GM12891 (cell line): ENCODE measurements around the gene DENND5A.
"Not testable (repeated sequence)": the region's sequence is repeated elsewhere in the genome, so short reads cannot be mapped to it uniquely, and the experiment has no call there.

Experiments
- DNase-seq: peaks from one replicate; pipeline ENCODE4 v3.0.0; 2011; ENCODE audit warnings: low spot score; ENCODE audit not compliant: insufficient read length
- FAIRE-seq: peaks from 2 replicates; lab custom pipeline; 2011; peaks lifted over from hg19 to GRCh38; lab: Jason Lieb, UNC
- PAX5 ChIP-seq: IDR thresholded peaks from 2 replicates; pipeline ENCODE4 v1.6.1; 2011; ENCODE audit warnings: low read length, moderate library complexity, mild to moderate bottlenecking; ENCODE audit not compliant: insufficient read depth, severe bottlenecking
- POLR2A ChIP-seq: IDR thresholded peaks from 2 replicates; pipeline ENCODE4 v1.6.1; 2011; ENCODE audit warnings: low read depth, low read length, control low read depth
- POLR2AphosphoS5 ChIP-seq: IDR thresholded peaks from 2 replicates; pipeline ENCODE4 v1.6.1; 2011; ENCODE audit warnings: low read depth, low read length, control low read depth
- POU2F2 ChIP-seq: IDR thresholded peaks from 2 replicates; pipeline ENCODE4 v1.6.1; 2011; ENCODE audit warnings: low read depth, mild to moderate bottlenecking, control low read depth, low read length, moderate library complexity
- SPI1 ChIP-seq: IDR thresholded peaks from 2 replicates; pipeline ENCODE4 v1.6.1; 2011; ENCODE audit warnings: low read depth, low read length, control low read depth
- TAF1 ChIP-seq: IDR thresholded peaks from 2 replicates; pipeline ENCODE4 v1.6.1; 2011; ENCODE audit warnings: low read depth, low read length, control low read depth

Gene DENND5A

GRCh38 chr11:9109858-9110731, 155.1 kb downstream of the DENND5A start:
- FAIRE-seq (no peak), DNase-seq (no peak)
- TF ChIP-seq PAX5: no peak
- TF ChIP-seq POLR2AphosphoS5: no peak
- TF ChIP-seq POU2F2: no peak
- no peak for TF ChIP-seq POLR2A
- TF ChIP-seq TAF1: no peak
- no peak for TF ChIP-seq SPI1

DNA sequence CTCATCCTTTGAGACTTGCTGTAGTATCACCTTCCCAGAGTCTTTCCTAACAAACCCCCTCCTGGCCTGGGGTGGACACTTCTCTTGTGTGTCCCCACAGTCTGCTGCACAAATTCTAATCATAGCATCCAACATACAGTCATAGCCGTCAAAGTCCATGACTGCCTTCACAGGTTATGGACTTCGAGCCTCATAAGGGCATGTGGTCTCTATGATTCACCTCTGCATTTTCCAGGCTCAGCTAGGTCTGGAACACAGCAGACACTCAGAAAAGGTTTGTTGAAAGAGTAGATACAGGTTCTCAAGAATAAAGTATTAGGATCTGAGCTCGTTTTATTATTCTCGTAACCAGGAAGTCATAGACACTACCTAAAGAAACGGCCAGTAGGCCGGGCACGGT, 160.6 kb downstream of the DENND5A start:
- no peak for DNase-seq
- no peak for FAIRE-seq
- no peak for TF ChIP-seq SPI1
- TF ChIP-seq PAX5: no peak
- no peak for TF ChIP-seq TAF1
- TF ChIP-seq POU2F2: no peak
- no peak for TF ChIP-seq POLR2AphosphoS5

- no peak for TF ChIP-seq TAF1
- DNase-seq (no peak), FAIRE-seq (no peak)
These were observed 161.4 kb downstream of the DENND5A start for GRCh38 chr11:9103542-9104276.

GRCh38 chr11:9099617-9100016, 165.5 kb downstream of the DENND5A start:
- no peak for TF ChIP-seq POLR2A
- TF ChIP-seq SPI1: no peak
- no peak for TF ChIP-seq TAF1
- TF ChIP-seq PAX5: no peak
- no peak for TF ChIP-seq POLR2AphosphoS5
- TF ChIP-seq POU2F2: no peak
- DNase-seq (no peak), FAIRE-seq (no peak)

DNA sequence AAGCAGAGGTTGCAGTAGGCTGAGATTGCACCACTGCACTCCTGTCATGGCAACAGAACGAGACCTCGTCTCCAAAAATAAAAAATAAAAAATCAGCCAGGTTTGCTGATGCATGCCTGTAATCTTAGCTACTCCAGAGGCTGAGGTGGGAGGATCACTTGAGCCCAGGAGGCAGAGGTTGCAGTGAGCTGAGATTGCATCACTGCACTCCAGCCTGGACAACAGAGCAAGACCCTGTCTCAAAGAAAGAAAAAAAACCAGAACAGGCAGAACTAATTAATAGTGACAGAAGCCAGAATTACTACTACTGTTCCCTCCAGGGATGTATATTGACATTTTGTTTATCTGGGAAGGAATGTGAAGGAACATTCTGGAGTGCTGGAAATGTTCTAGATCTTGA, 166.7 kb downstream of the DENND5A start:
- FAIRE-seq, DNase-seq: not testable (repeated sequence)

DNA sequence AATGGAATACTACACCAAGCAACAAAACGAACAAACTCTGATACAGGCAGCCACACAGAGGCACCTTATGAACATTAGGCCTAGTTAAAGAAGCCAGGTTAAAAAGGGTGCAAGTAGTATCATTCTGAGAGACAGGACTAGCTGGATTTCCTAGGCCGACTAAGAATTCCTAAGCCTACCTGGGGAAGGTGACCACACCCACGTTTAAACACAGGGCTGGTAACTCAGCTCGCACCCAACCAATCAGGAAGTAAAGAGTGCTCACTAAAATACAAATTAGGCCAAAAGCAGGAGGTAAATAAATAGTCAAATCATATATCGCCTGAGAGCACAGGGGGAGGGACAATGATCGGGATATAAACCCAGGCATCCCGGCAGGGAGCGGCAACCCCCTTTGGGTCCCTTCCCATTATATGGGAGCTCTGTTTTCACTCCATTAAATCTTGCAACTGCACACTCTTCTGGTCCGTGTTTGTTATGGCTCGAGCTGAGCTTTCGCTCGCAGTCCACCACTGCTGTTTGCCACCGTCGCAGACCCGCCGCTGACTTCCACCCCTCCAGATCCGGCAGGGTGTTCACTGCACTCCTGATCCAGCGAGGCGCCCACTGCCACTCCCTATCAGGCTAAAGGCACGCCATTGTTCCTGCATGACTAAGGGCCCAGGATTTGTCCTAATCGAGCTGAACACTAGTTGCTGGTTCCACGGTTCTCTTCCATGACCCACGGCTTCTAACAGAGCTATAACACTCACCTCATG, 167.8 kb downstream of the DENND5A start:
- DNase-seq, FAIRE-seq: not testable (repeated sequence)

DNA sequence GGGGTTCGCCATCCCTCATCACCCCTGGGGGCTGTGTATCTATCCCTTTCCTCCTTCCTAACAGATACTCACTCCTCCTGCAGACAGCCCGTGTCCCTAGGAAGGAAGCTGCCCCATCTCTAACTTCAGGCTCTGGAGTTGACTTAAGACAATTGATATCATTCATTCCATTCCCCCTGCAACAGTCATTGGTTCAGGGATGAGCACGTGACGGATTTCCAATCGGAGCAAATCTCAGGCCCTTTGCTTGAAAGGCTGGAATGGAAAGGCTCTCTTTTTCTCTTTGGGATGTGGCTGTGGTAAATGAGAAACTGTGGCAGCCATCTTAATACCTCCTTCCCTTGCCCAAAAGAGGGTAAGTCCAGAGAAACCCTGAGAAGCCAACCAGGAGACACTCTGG, 168.7 kb downstream of the DENND5A start:
- no peak for DNase-seq
- FAIRE-seq: no peak
- TF ChIP-seq TAF1 (no peak), POLR2AphosphoS5 (no peak), POU2F2 (no peak), POLR2A (no peak)

DNA sequence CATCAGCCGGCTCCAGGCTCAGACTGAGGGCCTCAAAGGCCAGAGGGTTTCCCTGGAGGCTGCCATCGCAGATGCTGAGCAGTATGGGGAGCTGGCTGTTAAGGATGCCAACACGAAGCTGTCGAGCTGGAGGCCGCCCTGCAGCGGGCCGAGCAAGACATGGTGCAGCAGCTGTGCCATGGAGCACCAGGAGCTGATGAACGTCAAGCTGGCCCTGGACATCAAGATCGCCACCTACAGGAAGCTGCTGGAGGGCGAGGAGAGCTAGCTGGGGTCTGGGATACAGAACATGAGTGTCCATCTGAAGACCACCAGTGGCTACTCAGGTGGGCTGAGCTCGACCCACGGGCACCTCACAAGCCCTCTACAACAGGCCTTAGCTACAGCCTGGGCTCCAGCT, 169.7 kb downstream of the DENND5A start:
- TF ChIP-seq SPI1 (no peak), POLR2AphosphoS5 (no peak), POU2F2 (no peak), POLR2A (no peak), TAF1 (no peak)
- DNase-seq (no peak), FAIRE-seq (no peak)

- FAIRE-seq (no peak), DNase-seq (no peak)
- no peak for TF ChIP-seq POLR2AphosphoS5
- no peak for TF ChIP-seq POU2F2
- no peak for TF ChIP-seq TAF1
- TF ChIP-seq SPI1: no peak
- no peak for TF ChIP-seq POLR2A
- no peak for TF ChIP-seq PAX5
These were observed 170.7 kb downstream of the DENND5A start for GRCh38 chr11:9094420-9094819.

- DNase-seq (no peak), FAIRE-seq (no peak)
- TF ChIP-seq POLR2AphosphoS5 (no peak), POLR2A (no peak), POU2F2 (no peak), SPI1 (no peak), PAX5 (no peak), TAF1 (no peak)
These were observed 172.0 kb downstream of the DENND5A start for GRCh38 chr11:9092853-9093778.
